HepG2 (cell line): ENCODE measurements around the gene KIAA1217. TPM values are rescaled to one million over a fixed set of nuclear protein-coding genes. Genes with fewer than 3 reads are reported as not detected.

Source experiments
- ATAC-seq: fragments of 200-7000 bp; cut with Tn5 transposase; 3 replicates; pipeline ENCODE4 v1.9.1; 2020; ENCODE audit warnings: mild to moderate bottlenecking, moderate library complexity
- BruUV-seq: library from RNA; stranded (reverse); fragments of 400-500 nt; replicated peaks from 2 replicates; lab custom pipeline; 2021; lab: Mats Ljungman, UMichigan
- CTCF ChIA-PET: fragments of 300-600 bp; formaldehyde crosslinking; extraction: SDS; loops from one replicate; lab custom pipeline; 2021; ENCODE audit warnings: low total read pairs, inconsistent platforms, low intra/inter-chr PET ratio; lab: Yijun Ruan, JAX
- POLR2A ChIA-PET: fragments of 350-600 bp; sonication (Branson Sonifier 250); formaldehyde crosslinking; loops from one replicate; lab custom pipeline; 2020; ENCODE audit warnings: antibody characterized with exemption, inconsistent platforms; lab: Yijun Ruan, JAX
- DNase-seq: peaks from one replicate; pipeline ENCODE4 v3.0.0-alpha.2; 2015; ENCODE audit warnings: low spot score
- FAIRE-seq: peaks from 3 replicates; lab custom pipeline; 2011; peaks lifted over from hg19 to GRCh38; lab: Jason Lieb, UNC
- H2AFZ ChIP-seq: one replicate; pipeline ENCODE4 v1.6.1; 2011; ENCODE audit warnings: low read length, inconsistent platforms
- H3K27ac ChIP-seq: fragments of 300-600 bp; 3 replicates; pipeline ENCODE4 v1.8.0; 2011; ENCODE audit warnings: mixed run types, mild to moderate bottlenecking, mixed read lengths, low read length, inconsistent platforms; ENCODE audit not compliant: insufficient read depth; ENCODE audit errors: extremely low read length
- H3K27me3 ChIP-seq, 2 experiments: fragments of 200-600 bp in 1 of 2; 2 replicates in 1 of 2; 3 replicates in 1 of 2; pipeline versions ENCODE4 v1.6.0 to v1.8.0; 2011; ENCODE audit warnings: low read length in 2 of 2, mild to moderate bottlenecking in 2 of 2, moderate library complexity in 2 of 2, inconsistent platforms in 1 of 2; ENCODE audit not compliant: insufficient read depth in 2 of 2, control insufficient read depth in 1 of 2
- H3K36me3 ChIP-seq, 2 experiments: fragments of 200-600 bp in 1 of 2; replicated peaks in 1 of 2; 2 replicates in 1 of 2; 3 replicates in 1 of 2; pipeline versions ENCODE4 v1.5.1 to v1.8.0; 2011; ENCODE audit warnings: low read length in 2 of 2, inconsistent platforms in 1 of 2; ENCODE audit not compliant: insufficient read depth in 2 of 2, control insufficient read depth in 1 of 2
- H3K4me1 ChIP-seq: 2 replicates; pipeline ENCODE4 v1.5.1; 2012; ENCODE audit warnings: low read length, inconsistent platforms; ENCODE audit not compliant: insufficient read depth
- H3K4me2 ChIP-seq: 2 replicates; pipeline ENCODE4 v1.6.0; 2011; ENCODE audit warnings: low read depth, low read length, inconsistent platforms
- H3K4me3 ChIP-seq, 3 experiments: fragments of 200-600 bp in 1 of 3; sonication (generic), shearing (Covaris generic) in 1 of 3; replicated peaks in 1 of 3; 2 replicates each; pipeline ENCODE4 v1.5.1; 2011 to 2016; ENCODE audit warnings: low read length in 3 of 3, inconsistent platforms in 2 of 3, low read depth in 2 of 3, mild to moderate bottlenecking in 2 of 3, control low read depth in 1 of 3, mixed read lengths in 1 of 3; ENCODE audit not compliant: insufficient read depth in 1 of 3
- H3K79me2 ChIP-seq: one replicate; pipeline ENCODE4 v1.6.1; 2011; ENCODE audit warnings: low read length, inconsistent platforms; ENCODE audit not compliant: insufficient read depth
- H3K9ac ChIP-seq: 2 replicates; pipeline ENCODE4 v1.6.0; 2011; ENCODE audit warnings: mild to moderate bottlenecking, low read depth, low read length, inconsistent platforms; ENCODE audit not compliant: insufficient read depth
- H3K9me3 ChIP-seq: 2 replicates; pipeline ENCODE4 v1.5.1; 2012; ENCODE audit warnings: mild to moderate bottlenecking, low read length
- H4K20me1 ChIP-seq: 2 replicates; pipeline ENCODE4 v1.6.0; 2011; ENCODE audit warnings: inconsistent platforms, mild to moderate bottlenecking, low read length, moderate library complexity; ENCODE audit not compliant: insufficient read depth
- ARNT ChIP-seq: fragments of 450-650 bp; IDR thresholded peaks from 2 replicates; pipeline ENCODE4 v1.6.1; 2017
- BCL6 ChIP-seq: IDR thresholded peaks from 2 replicates; pipeline ENCODE4 v1.6.1; 2016; ENCODE audit warnings: missing genetic modification reagents, missing compliant biosample characterization
- DR1 ChIP-seq: sonication (generic); formaldehyde crosslinking; IDR thresholded peaks from 2 replicates; pipeline ENCODE4 v1.8.0; 2021; ENCODE audit warnings: mild to moderate bottlenecking, missing genetic modification reagents, inconsistent platforms
- JUNB ChIP-seq: sonication (generic); formaldehyde crosslinking; IDR thresholded peaks from 2 replicates; pipeline ENCODE4 v1.8.0; 2022; ENCODE audit warnings: missing genetic modification reagents, mild to moderate bottlenecking, borderline replicate concordance
- KDM1A ChIP-seq: IDR thresholded peaks from 2 replicates; pipeline ENCODE4 v1.6.1; 2016; ENCODE audit warnings: missing compliant biosample characterization
- NFKBIZ ChIP-seq: IDR thresholded peaks from 2 replicates; pipeline ENCODE4 v1.6.1; 2018; ENCODE audit warnings: missing genetic modification reagents, missing compliant biosample characterization
- NFYB ChIP-seq: sonication (generic); formaldehyde crosslinking; IDR thresholded peaks from 2 replicates; pipeline ENCODE4 v1.4.0; 2020; ENCODE audit warnings: missing genetic modification reagents
- RCOR2 ChIP-seq: IDR thresholded peaks from 2 replicates; pipeline ENCODE4 v1.6.1; 2016; ENCODE audit warnings: missing biosample characterization, missing genetic modification reagents
- SMAD9 ChIP-seq: sonication (generic); formaldehyde crosslinking; IDR thresholded peaks from 2 replicates; pipeline ENCODE4 v1.5.1; 2020; ENCODE audit warnings: mild to moderate bottlenecking, missing genetic modification reagents
- SRF ChIP-seq: IDR thresholded peaks from 2 replicates; pipeline ENCODE4 v1.6.1; 2011; ENCODE audit warnings: mild to moderate bottlenecking, low read depth, low read length, moderate library complexity
- SSRP1 ChIP-seq: IDR thresholded peaks from 2 replicates; pipeline ENCODE4 v1.6.1; 2016; ENCODE audit warnings: control low read depth
- U2AF2 ChIP-seq: fragments of 200-400 bp; formaldehyde crosslinking; IDR thresholded peaks from 2 replicates; pipeline ENCODE4 v1.6.1; 2017; ENCODE audit warnings: low read depth, mild to moderate bottlenecking, low read length
- ZNF354B ChIP-seq: sonication (generic); formaldehyde crosslinking; IDR thresholded peaks from 2 replicates; pipeline ENCODE4 v1.8.0; 2022; ENCODE audit warnings: mild to moderate bottlenecking, missing genetic modification reagents
- ZNF441 ChIP-seq: sonication (generic); formaldehyde crosslinking; IDR thresholded peaks from 2 replicates; pipeline ENCODE4 v1.7.0; 2021; ENCODE audit warnings: missing genetic modification reagents, borderline replicate concordance
- ZNF446 ChIP-seq: sonication (generic); formaldehyde crosslinking; IDR thresholded peaks from 2 replicates; pipeline ENCODE4 v1.5.0; 2020; ENCODE audit warnings: mild to moderate bottlenecking, missing genetic modification reagents
- ZNF589 ChIP-seq: sonication (generic); formaldehyde crosslinking; conservative IDR thresholded peaks from 2 replicates; pipeline ENCODE4 v1.8.0; 2022; ENCODE audit warnings: mild to moderate bottlenecking, moderate library complexity, missing genetic modification reagents
- WGBS: methylation state at CpG from one replicate; pipeline ENCODE4 v1.1.6; 2017; ENCODE audit warnings: low lambda C conversion rate; 5-methylcytosine and 5-hydroxymethylcytosine counted together
- in situ Hi-C: cut with HindIII; loops from 2 replicates; pipeline ENCODE4 v1.10.0; 2017; ENCODE audit warnings: low pct_unique_long_range_greater_than_20kb; ENCODE audit not compliant: extremely low pct_ligation_motif_present
- intact Hi-C: fragments of 100-400 bp; cut with micrococcal nuclease; formaldehyde crosslinking; loops from one replicate; pipeline ENCODE4 v1.10.0; 2022; ENCODE audit not compliant: unreplicated experiment
- polyA plus RNA-seq, 8 experiments: library from polyadenylated mRNA; depleted of rRNA in 3 of 8; stranded (reverse) in 7 of 8; unstranded in 1 of 8; fragments of >200 nt; fragmentation: Illumina TruSeq in 4 of 8; extraction: Trizol in 4 of 8; gene quantifications; 2 replicates each; pipeline versions ENCODE4 v1.2.1 to v1.2.3, GENCODE V29; 2011 to 2016; ENCODE audit warnings: low read depth in 4 of 8, missing spikeins in 1 of 8, mixed read lengths in 1 of 8; ENCODE audit not compliant: insufficient read depth in 1 of 8
- total RNA-seq, 5 experiments: library from RNA; depleted of rRNA; stranded (reverse); fragments of >200 nt; fragmentation: Illumina TruSeq; extraction: Trizol; gene quantifications; 2 replicates each; pipeline ENCODE4 v1.2.3, GENCODE V29; 2016; ENCODE audit warnings: low read depth in 1 of 5
- TF ChIP-seq, protein P1 (sequence below): IDR thresholded peaks from 2 replicates; pipeline ENCODE4 v1.6.1; 2016; ENCODE audit warnings: low read depth, borderline replicate concordance
- TF ChIP-seq, protein P2 (sequence below): sonication (generic); formaldehyde crosslinking; IDR thresholded peaks from 2 replicates; pipeline ENCODE4 v1.8.1; 2023; ENCODE audit warnings: mild to moderate bottlenecking, missing genetic modification reagents
- TF ChIP-seq, protein P3 (sequence below): sonication (generic); formaldehyde crosslinking; IDR thresholded peaks from 2 replicates; pipeline ENCODE4 v1.5.1; 2020; ENCODE audit warnings: missing genetic modification reagents, mild to moderate bottlenecking, borderline replicate concordance
- TF ChIP-seq, protein P4 (sequence below): sonication (generic); formaldehyde crosslinking; IDR thresholded peaks from 2 replicates; pipeline ENCODE4 v1.5.1; 2020; ENCODE audit warnings: missing genetic modification reagents, mild to moderate bottlenecking, borderline replicate concordance

KIAA1217 gene
- total and polyA plus RNA-seq, 2 of the 13 experiments (the other 11 are each of a cell fraction or from before 2014, with no cell fraction given): 4.6 to 10.9 TPM

DNA sequence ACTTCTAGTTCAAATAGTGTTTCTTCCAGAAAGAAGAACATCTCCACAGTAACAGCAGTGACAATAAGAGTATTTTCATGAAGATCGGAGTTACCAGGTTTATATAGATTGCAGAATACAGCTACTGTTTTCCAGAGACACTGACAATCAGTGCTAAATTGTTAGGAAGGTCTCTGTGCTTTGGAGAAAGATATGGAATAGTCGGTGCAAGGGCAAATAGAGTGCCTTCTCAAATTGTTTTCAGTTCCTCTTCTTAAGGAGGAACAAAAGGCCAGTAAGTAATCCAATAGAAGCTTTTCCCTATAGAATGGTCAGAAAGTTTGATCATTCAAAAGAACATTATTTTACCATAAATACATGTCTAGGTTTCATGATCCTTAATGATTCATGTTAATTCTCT lies 2.6 kb upstream of the KIAA1217 start:
- Histone ChIP-seq H3K27me3 (no peaks in the 10 kb centered on the region), H4K20me1 (no peaks in the 10 kb centered on the region), H3K4me2 (no peak overlapping the region), H2AFZ (no peak overlapping the region), H3K4me1 (peaks cover 53% of the 10 kb centered on the region), H3K79me2 (peaks cover 6% of the 10 kb centered on the region), H3K4me3 (no peak overlapping the region), H3K9me3 (no peaks in the 10 kb centered on the region), H3K36me3 (no peaks in the 10 kb centered on the region), H3K9ac (no peak overlapping the region), H3K27ac (no peak overlapping the region)
- intact Hi-C loops: loop anchor here (5.0 kb wide), 1 partner anchor 111 kb away; no protein-coding TSS in a partner anchor
- TF ChIP-seq DR1 (CRISPR knock-in tag) (no peak), ZNF354B (CRISPR knock-in tag) (no peak), BCL6 (CRISPR knock-in tag) (no peak), NFKBIZ (CRISPR knock-in tag) (no peak), RCOR2 (CRISPR knock-in tag) (no peak), SSRP1 (CRISPR knock-in tag) (no peak), ARNT (no peak), JUNB (CRISPR knock-in tag) (no peak), ZNF589 (CRISPR knock-in tag) (no peak), U2AF2 (no peak), SMAD9 (CRISPR knock-in tag) (no peak), NFYB (CRISPR knock-in tag) (no peak), SRF (no peak), ZNF441 (no peak), ZNF446 (CRISPR knock-in tag) (no peak), KDM1A (CRISPR knock-in tag) (no peak)
- TF ChIP-seq, protein P1, sequence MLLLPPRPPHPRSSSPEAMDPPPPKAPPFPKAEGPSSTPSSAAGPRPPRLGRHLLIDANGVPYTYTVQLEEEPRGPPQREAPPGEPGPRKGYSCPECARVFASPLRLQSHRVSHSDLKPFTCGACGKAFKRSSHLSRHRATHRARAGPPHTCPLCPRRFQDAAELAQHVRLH: no peak
- TF ChIP-seq, protein P2, sequence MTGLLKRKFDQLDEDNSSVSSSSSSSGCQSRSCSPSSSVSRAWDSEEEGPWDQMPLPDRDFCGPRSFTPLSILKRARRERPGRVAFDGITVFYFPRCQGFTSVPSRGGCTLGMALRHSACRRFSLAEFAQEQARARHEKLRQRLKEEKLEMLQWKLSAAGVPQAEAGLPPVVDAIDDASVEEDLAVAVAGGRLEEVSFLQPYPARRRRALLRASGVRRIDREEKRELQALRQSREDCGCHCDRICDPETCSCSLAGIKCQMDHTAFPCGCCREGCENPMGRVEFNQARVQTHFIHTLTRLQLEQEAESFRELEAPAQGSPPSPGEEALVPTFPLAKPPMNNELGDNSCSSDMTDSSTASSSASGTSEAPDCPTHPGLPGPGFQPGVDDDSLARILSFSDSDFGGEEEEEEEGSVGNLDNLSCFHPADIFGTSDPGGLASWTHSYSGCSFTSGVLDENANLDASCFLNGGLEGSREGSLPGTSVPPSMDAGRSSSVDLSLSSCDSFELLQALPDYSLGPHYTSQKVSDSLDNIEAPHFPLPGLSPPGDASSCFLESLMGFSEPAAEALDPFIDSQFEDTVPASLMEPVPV (CRISPR knock-in tag): no peak
- TF ChIP-seq, protein P3, sequence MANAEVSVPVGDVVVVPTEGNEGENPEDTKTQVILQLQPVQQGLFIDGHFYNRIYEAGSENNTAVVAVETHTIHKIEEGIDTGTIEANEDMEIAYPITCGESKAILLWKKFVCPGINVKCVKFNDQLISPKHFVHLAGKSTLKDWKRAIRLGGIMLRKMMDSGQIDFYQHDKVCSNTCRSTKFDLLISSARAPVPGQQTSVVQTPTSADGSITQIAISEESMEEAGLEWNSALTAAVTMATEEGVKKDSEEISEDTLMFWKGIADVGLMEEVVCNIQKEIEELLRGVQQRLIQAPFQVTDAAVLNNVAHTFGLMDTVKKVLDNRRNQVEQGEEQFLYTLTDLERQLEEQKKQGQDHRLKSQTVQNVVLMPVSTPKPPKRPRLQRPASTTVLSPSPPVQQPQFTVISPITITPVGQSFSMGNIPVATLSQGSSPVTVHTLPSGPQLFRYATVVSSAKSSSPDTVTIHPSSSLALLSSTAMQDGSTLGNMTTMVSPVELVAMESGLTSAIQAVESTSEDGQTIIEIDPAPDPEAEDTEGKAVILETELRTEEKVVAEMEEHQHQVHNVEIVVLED (CRISPR knock-in tag): no peak
- TF ChIP-seq, protein P4, sequence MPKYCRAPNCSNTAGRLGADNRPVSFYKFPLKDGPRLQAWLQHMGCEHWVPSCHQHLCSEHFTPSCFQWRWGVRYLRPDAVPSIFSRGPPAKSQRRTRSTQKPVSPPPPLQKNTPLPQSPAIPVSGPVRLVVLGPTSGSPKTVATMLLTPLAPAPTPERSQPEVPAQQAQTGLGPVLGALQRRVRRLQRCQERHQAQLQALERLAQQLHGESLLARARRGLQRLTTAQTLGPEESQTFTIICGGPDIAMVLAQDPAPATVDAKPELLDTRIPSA (CRISPR knock-in tag): no peak
- ChIA-PET POLR2A (interaction anchor here (0.6 kb wide), 1 partner anchor 74 kb away, joined by 3 read pairs; no protein-coding TSS in a partner anchor), CTCF (no interaction called here)
- in situ Hi-C loops: loop anchor here (10.0 kb wide), 1 partner anchor 348 kb away; no protein-coding TSS in a partner anchor
- BruUV-seq: no TSS peak
- FAIRE-seq (no peak), DNase-seq (no peak), ATAC-seq (no peak)
- 62% methylated on average over 2 of the region's 2 CpGs for WGBS
